Measurements from ENCODE around the gene ADAM22.

ADAM22 gene

DNA sequence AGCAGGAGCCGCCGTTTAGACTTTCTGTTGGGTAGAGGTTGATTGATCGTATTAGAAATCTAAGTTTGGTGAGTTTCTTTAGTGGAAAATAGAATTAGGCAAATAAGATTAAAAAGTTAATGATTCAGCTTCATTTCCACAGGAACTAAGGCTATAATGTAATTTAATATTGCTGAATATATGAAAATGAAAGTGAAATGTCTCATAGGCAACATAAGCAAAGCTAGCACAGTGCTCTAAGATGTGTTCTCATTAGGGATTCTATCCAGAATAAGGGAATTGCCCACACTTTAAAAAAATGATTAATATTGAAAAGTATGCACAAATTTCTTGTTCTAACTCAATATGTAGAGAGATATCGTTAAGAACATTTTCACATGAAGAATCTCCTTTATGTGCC lies 238.8 kb downstream of the ADAM22 start:
- TF ChIP-seq CTCF (conservative IDR thresholded peaks at IDR 0.05; ENCODE audit: low read depth, low read length) = no peak
- DNase-seq (ENCODE audit: low read depth) = no peak
- no peak overlapping the region for H3K4me3 ChIP-seq (ENCODE audit: low read depth, low read length)

DNA sequence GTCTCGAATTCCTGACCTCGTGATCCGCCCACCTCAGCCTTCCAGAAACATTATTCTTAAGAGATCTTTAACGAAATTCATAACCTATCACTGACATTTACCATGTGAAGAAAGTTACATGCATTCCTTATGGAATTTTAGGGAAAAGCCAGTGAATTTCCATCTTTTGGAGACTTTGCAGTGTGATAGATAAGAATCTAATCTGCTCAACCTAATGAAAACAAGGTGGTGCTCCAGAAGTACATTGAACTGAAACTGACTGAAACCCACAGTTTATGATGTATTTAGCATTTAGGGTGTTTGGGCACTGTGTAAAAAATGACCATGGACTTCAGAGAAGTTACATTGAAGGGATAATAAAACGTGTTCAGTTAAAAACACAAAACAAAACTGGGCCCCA lies 242.1 kb downstream of the ADAM22 start:
- no peak overlapping the region for H3K4me3 ChIP-seq (ENCODE audit: low read depth, low read length)
- DNase-seq (ENCODE audit: low read depth) = no peak
- no peak for TF ChIP-seq CTCF (conservative IDR thresholded peaks at IDR 0.05; ENCODE audit: low read depth, low read length)

GRCh38 chr7:88183051-88183450 lies 249.0 kb downstream of the ADAM22 start:
- DNase-seq (ENCODE audit: low read depth) = no peak
- no peak overlapping the region for H3K4me3 ChIP-seq (ENCODE audit: low read depth, low read length)
- TF ChIP-seq CTCF (conservative IDR thresholded peaks at IDR 0.05; ENCODE audit: low read depth, low read length) = no peak

DNA sequence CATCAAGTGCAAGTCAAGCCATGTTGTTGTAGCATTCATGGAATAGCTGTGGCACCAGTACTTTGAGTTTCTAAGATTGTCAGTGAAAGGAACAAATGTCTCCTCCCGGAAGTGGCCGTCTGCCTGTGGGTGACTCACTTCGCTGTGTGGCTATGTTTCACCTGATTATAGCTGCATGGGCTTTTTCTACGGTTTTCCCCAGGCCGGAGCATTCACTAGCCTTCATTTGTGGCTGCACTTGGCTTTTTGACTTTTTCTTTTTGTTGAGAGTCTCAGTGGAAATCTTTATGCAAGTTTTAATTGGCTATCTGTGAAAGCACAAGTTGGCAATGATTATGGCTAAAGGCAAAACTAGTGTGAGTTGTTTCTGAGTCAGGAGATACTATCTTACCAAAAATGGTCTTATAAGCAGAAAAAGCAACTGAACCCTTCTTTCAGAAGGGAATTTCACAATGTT lies 250.8 kb downstream of the ADAM22 start:
- no peak for DNase-seq (ENCODE audit: low read depth)
- no peak for TF ChIP-seq CTCF (conservative IDR thresholded peaks at IDR 0.05; ENCODE audit: low read depth, low read length)
- no peak overlapping the region for H3K4me3 ChIP-seq (ENCODE audit: low read depth, low read length)

DNA sequence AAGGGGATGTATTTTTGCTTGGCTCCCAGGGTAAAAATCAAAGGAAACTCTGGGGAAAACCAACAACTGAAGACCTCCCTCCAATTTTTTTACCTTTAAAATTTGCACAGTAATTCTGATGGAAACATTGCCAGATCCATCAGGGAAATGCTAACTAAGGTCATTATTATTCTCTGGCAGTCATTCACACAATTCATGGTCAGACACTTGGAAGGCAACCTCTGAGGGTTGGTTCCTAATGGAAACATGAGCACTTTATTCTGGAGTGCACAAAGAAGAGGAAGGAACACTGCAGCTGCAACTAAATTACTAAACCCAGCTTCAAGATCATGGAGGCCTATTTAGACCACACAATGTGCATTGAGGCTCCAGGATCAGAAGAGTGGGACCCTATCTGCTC lies 251.6 kb downstream of the ADAM22 start:
- TF ChIP-seq CTCF (conservative IDR thresholded peaks at IDR 0.05; ENCODE audit: low read depth, low read length) = no peak
- H3K4me3 ChIP-seq (ENCODE audit: low read depth, low read length) = no peak overlapping the region
- DNase-seq (ENCODE audit: low read depth) = no peak

DNA sequence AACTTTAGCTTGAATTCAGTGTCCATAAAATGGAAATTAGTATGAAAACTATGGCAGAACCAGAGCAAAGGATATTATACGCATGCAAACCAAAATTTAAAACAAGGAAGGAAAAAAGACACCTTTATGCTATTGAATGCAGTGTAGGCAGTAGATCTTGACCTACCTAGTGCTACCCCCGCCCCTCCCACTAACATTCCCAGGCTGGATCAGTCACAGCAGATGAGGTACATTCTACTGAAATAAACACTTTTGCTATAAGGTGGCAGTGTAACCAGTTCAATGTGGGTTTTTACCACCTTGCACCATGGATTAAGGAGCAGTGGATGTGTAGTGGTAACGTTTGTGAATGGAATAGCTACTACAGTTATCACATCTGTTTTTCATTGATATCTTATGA lies 257.9 kb downstream of the ADAM22 start:
- DNase-seq (ENCODE audit: low read depth) = no peak
- TF ChIP-seq CTCF (conservative IDR thresholded peaks at IDR 0.05; ENCODE audit: low read depth, low read length) = no peak
- H3K4me3 ChIP-seq (ENCODE audit: low read depth, low read length) = no peak overlapping the region

- TF ChIP-seq CTCF (conservative IDR thresholded peaks at IDR 0.05; ENCODE audit: low read depth, low read length) = no peak
- no peak for DNase-seq (ENCODE audit: low read depth)
Observed at GRCh38 chr7:88200261-88200660, 266.2 kb downstream of the ADAM22 start.

More at GRCh38 chr7:88200261-88200660, 266.2 kb downstream of the ADAM22 start:
- no peak overlapping the region for H3K4me3 ChIP-seq (ENCODE audit: low read depth, low read length)

Data from choroid plexus epithelial cell (primary cell).